Panc1 (cell line): ENCODE measurements around the gene CDC16. TPM values are rescaled to one million over a fixed set of nuclear protein-coding genes. Genes with fewer than 3 reads are reported as not detected.

Experiments
- ATAC-seq: fragments of 200-7000 bp; cut with Tn5 transposase; 2 replicates; pipeline ENCODE4 v1.9.1; 2020; ENCODE audit warnings: mild to moderate bottlenecking, moderate library complexity
- BruUV-seq: library from RNA; stranded (reverse); fragments of 400-500 nt; replicated peaks from 2 replicates; lab custom pipeline; 2021; lab: Mats Ljungman, UMichigan
- CTCF ChIA-PET: fragments of 300-600 bp; sonication (Branson Sonifier 250); formaldehyde crosslinking; loops from one replicate; lab custom pipeline; 2022; ENCODE audit warnings: antibody characterized with exemption; lab: Charles Lee
- POLR2A ChIA-PET: fragments of 300-600 bp; sonication (Branson Sonifier 250); formaldehyde crosslinking; loops from one replicate; lab custom pipeline; 2022; ENCODE audit warnings: antibody characterized with exemption; lab: Charles Lee
- DNase-seq: peaks from one replicate; pipeline ENCODE4 v3.0.0-alpha.2; 2010; ENCODE audit warnings: low read depth, low spot score
- H3K27ac ChIP-seq: 2 replicates; pipeline ENCODE4 v1.5.1; 2011; ENCODE audit warnings: mild to moderate bottlenecking, low read length, inconsistent platforms
- H3K27me3 ChIP-seq: fragments of 200-500 bp; sonication (Bioruptor generic); 2 replicates; pipeline ENCODE4 v1.6.0; 2014; ENCODE audit warnings: low read length, inconsistent platforms; ENCODE audit not compliant: control insufficient read depth, insufficient read depth
- H3K36me3 ChIP-seq: fragments of 200-500 bp; sonication (Bioruptor generic); 2 replicates; pipeline ENCODE4 v1.5.1; 2014; ENCODE audit warnings: inconsistent platforms, mild to moderate bottlenecking, low read length, moderate library complexity; ENCODE audit not compliant: control insufficient read depth, insufficient read depth
- H3K4me1 ChIP-seq: 2 replicates; pipeline ENCODE4 v1.5.1; 2011; ENCODE audit warnings: inconsistent platforms, mild to moderate bottlenecking, low read length, moderate library complexity; ENCODE audit not compliant: control insufficient read depth, insufficient read depth
- H3K4me3 ChIP-seq, 2 experiments: 2 replicates each; pipeline ENCODE4 v1.5.1; 2011 to 2012; ENCODE audit warnings: low read depth in 2 of 2, low read length in 2 of 2, mild to moderate bottlenecking in 2 of 2, inconsistent platforms in 1 of 2, moderate library complexity in 1 of 2
- H3K9me3 ChIP-seq: fragments of 200-500 bp; sonication (Bioruptor generic); 2 replicates; pipeline ENCODE4 v1.5.1; 2014; ENCODE audit warnings: low read depth, mild to moderate bottlenecking, inconsistent platforms, low read length, moderate library complexity; ENCODE audit not compliant: control insufficient read depth, insufficient read depth
- CTCF ChIP-seq: fragments of 450-650 bp; IDR thresholded peaks from 2 replicates; pipeline ENCODE4 v1.5.1; 2017; ENCODE audit warnings: mild to moderate bottlenecking
- POLR2AphosphoS5 ChIP-seq: IDR thresholded peaks from 2 replicates; pipeline ENCODE4 v1.6.1; 2012; ENCODE audit warnings: mild to moderate bottlenecking, low read depth, low read length, moderate library complexity
- REST ChIP-seq, 2 experiments: IDR thresholded peaks; 2 replicates each; pipeline ENCODE4 v1.6.1; 2011 to 2012; ENCODE audit warnings: low read depth in 2 of 2, control low read depth in 1 of 2, low read length in 1 of 2, mild to moderate bottlenecking in 1 of 2, moderate library complexity in 1 of 2; ENCODE audit not compliant: insufficient read depth in 1 of 2
- SIN3A ChIP-seq: IDR thresholded peaks from 2 replicates; pipeline ENCODE4 v1.6.1; 2012; ENCODE audit warnings: low read depth, mild to moderate bottlenecking, low read length, moderate library complexity, borderline replicate concordance; ENCODE audit not compliant: insufficient read depth
- TCF7L2 ChIP-seq: IDR thresholded peaks from 2 replicates; pipeline ENCODE4 v1.6.1; 2011; ENCODE audit warnings: mild to moderate bottlenecking, low read depth, low read length, inconsistent platforms
- in situ Hi-C: cut with HindIII; loops from 2 replicates; pipeline ENCODE4 v1.10.0; 2016; ENCODE audit warnings: low sequenced_read_pairs, low pct_unique_long_range_greater_than_20kb
- intact Hi-C: fragments of 100-400 bp; cut with micrococcal nuclease; formaldehyde crosslinking; loops from one replicate; pipeline ENCODE4 v1.10.0; 2022; ENCODE audit not compliant: unreplicated experiment
- total RNA-seq: library from RNA; stranded (reverse); gene quantifications from one replicate; pipeline ENCODE4 v1.2.1, GENCODE V29; 2021; ENCODE audit not compliant: unreplicated experiment

Gene CDC16
- total RNA-seq, 1 experiment from 2014 or later: 51.8 TPM

GRCh38 chr13:114264886-114265611, 30.4 kb downstream of the CDC16 start:
- Histone ChIP-seq H3K4me1 (no peaks in the 10 kb centered on the region), H3K27me3 (no peaks in the 10 kb centered on the region), H3K4me3 (no peak overlapping the region), H3K36me3 (peaks cover 20% of the 10 kb centered on the region), H3K9me3 (no peaks in the 10 kb centered on the region), H3K27ac (no peak overlapping the region)
- ChIA-PET CTCF (no interaction called here), POLR2A (no interaction called here)
- DNase-seq (no peak), ATAC-seq (no peak)
- intact Hi-C loops: no loop called here
- no TSS peak for BruUV-seq
- in situ Hi-C loops: no loop called here
- TF ChIP-seq CTCF (no peak), REST (IDR thresholded peaks at IDR 0.05; ENCODE audit: insufficient read depth in 1 of 2, low read depth in 2 of 2, low read length in 1 of 2) (no peak)

GRCh38 chr13:114266241-114266640, 31.5 kb downstream of the CDC16 start:
- ChIA-PET CTCF (no interaction called here), POLR2A (no interaction called here)
- Histone ChIP-seq H3K27me3 (no peaks in the 10 kb centered on the region), H3K36me3 (peaks cover 20% of the 10 kb centered on the region), H3K27ac (no peak overlapping the region), H3K4me1 (no peaks in the 10 kb centered on the region), H3K4me3 (no peak overlapping the region), H3K9me3 (no peaks in the 10 kb centered on the region)
- intact Hi-C loops (no loop called here), in situ Hi-C loops (no loop called here)
- ATAC-seq (no peak), DNase-seq (no peak)
- no TSS peak for BruUV-seq
- TF ChIP-seq TCF7L2 (no peak), SIN3A (no peak), CTCF (no peak), POLR2AphosphoS5 (no peak), REST (IDR thresholded peaks at IDR 0.05; ENCODE audit: insufficient read depth in 1 of 2, low read depth in 2 of 2, low read length in 1 of 2) (no peak)
